NCI-H2227 treated with DMSO at 0.1 percent for 48 hours (cell line): Measurements from ENCODE around the gene KIF4B.
A peak's percentile ranks its signal among the peaks of the same experiment; 100 is the strongest.
"Not testable (repeated sequence)": the region's sequence is repeated elsewhere in the genome, so short reads cannot be mapped to it uniquely, and the experiment has no call there.

Experiments
- DNase-seq: peaks from one replicate; lab custom pipeline; 2025; lab: John Stamatoyannopoulos, UW

KIF4B gene, protein sequence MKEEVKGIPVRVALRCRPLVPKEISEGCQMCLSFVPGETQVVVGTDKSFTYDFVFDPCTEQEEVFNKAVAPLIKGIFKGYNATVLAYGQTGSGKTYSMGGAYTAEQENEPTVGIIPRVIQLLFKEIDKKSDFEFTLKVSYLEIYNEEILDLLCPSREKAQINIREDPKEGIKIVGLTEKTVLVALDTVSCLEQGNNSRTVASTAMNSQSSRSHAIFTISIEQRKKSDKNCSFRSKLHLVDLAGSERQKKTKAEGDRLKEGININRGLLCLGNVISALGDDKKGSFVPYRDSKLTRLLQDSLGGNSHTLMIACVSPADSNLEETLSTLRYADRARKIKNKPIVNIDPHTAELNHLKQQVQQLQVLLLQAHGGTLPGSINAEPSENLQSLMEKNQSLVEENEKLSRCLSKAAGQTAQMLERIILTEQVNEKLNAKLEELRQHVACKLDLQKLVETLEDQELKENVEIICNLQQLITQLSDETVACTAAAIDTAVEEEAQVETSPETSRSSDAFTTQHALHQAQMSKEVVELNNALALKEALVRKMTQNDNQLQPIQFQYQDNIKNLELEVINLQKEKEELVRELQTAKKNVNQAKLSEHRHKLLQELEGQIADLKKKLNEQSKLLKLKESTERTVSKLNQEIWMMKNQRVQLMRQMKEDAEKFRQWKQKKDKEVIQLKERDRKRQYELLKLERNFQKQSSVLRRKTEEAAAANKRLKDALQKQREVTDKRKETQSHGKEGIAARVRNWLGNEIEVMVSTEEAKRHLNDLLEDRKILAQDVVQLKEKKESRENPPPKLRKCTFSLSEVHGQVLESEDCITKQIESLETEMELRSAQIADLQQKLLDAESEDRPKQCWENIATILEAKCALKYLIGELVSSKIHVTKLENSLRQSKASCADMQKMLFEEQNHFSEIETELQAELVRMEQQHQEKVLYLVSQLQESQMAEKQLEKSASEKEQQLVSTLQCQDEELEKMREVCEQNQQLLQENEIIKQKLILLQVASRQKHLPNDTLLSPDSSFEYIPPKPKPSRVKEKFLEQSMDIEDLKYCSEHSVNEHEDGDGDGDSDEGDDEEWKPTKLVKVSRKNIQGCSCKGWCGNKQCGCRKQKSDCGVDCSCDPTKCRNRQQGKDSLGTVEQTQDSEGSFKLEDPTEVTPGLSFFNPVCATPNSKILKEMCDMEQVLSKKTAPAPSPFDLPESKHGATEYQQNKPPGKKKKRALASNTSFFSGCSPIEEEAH

DNA sequence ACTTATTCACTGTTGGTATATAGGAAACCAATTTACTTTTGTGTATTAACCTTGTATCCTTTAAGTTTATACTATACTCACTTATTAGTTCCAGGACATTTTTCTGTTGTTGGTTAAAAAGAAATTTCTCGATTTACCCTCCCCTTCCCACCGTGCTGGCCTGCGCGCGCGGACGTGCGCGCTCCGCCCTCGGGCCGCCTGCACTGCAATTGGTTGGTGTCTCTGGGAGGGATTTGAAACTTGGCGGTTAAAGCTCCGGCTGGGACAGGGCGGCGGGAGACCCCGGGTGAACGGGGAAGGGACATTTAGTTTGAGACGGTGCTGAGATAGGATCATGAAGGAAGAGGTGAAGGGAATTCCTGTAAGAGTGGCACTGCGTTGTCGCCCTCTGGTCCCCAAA, at the start of gene KIF4B:
Gene KIF4B, plus strand, starts transcription at position 230 of the 400 bp plus-strand sequence. Its CDS starts 105 bp downstream, at position 335.
- no peak for DNase-seq

DNA sequence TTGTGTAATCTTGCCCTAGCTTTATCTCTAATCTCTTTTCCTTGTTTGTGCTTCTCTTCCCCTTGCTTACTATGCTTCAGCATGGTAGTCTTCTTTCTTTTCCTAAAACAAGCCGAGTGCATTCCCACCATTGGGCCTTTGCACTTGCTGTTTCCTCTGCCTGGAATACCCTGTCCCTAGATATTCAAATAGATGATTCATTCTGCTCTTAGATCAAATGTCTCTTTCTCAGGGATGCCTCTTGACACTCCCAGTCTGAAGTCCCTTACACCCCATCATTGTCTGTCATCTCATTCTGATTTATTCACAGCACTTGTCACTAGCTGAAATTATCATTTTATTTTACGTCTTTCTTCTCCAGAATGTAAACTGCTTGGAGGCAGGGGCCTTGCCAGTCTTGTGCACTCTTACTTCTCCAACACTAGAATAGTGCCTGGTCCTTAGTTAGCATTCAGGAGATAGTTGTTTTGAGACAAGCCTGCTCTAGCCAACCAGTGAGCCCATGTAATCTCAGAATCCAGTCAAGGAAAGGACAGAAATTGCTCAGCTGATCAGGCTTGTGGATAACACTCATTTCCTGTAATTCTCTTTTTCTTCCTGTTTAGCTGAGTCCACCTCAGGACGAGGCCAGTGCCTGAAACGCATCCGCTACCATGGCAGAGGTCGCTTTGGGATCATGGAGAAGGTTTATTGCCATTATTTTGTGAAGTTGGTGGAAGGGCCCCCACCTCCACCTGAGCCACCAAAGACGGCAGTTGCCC, 47.3 kb upstream of the KIF4B start:
- DNase-seq = no peak

DNA sequence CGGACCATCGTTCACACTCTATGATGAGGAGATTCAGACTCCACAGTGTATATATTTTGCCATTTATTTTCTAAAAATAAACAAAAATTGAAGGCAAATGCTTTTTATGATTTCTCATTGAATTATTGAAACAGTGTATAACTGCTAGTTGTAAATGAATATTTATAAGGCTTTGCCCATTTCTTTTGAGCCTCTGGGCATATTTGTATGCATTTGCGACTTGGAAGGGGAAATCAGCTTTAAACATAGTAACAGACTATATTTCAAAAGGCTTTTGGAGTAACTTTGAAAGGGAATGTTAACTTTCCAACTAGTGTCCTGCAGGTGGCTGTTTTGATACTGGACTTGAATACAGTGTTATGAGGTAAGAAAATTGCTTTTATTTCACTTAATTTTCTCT, 46.7 kb upstream of the KIF4B start:
- no peak for DNase-seq

DNA sequence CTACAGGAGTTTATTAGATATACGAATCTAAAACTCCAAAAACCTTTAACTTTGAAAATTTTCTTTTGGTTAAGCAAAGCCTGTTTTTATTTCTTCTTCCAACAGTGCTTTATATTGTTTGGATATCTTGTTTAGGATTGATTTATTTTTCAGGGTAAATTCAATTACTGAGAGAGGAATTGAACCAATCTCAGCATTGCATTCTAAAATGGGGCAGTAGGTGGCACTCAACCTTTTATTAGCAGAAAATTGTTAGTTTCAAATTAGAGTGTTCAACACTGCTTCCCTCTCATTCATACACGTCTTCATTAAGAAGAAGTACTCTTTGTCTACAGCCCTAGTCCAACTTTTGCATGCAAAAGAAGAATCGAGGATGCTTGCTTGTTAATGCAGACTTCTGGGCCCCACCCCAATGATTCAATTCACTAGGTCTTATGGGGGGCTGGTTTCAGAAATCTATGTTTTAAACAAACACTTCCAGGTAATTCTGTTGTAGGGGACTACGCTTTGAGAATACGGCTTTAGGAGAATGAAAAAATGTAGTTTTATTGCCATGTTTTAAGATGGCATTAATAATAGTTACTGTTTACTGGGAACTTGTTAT, 46.0 kb upstream of the KIF4B start:
- DNase-seq = no peak

DNA sequence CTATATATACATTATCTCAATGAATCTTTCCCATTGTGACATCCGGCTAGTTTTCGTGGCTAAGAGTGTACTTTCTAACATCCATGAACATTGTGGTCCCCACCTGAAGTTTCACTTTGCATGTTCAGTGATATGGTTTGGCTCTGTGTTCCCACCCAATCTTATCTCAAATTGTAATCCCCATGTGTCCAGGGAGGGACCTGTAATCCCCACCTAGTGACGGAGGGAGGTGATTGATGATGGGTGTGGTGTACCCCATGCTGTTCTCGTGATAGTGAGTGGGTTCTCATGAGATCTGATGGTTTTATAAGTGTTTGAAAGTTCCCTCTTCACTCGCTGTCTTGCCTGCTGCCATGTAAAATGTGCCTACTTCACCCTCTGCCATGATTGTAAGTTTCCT, 44.6 kb upstream of the KIF4B start:
- no peak for DNase-seq

DNA sequence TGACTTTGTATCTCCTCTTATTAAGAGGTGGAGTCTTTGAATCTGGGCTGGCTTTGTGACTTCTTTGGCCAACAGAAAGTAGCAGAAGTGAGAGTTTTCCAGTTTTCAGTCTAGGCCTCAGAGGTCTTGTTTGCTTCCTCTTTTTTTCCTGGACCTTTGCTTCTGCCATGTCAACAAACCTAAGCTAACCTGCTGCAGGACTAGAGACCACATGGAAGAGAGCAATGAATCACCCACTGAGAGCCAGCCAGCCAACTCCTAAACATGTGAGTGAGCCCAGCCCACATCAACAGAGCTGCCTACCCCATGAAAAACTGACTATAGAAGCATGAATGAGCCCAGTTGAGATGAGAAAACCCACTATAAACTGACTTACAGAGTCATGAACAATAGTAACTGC, 42.8 kb upstream of the KIF4B start:
- DNase-seq = no peak

DNA sequence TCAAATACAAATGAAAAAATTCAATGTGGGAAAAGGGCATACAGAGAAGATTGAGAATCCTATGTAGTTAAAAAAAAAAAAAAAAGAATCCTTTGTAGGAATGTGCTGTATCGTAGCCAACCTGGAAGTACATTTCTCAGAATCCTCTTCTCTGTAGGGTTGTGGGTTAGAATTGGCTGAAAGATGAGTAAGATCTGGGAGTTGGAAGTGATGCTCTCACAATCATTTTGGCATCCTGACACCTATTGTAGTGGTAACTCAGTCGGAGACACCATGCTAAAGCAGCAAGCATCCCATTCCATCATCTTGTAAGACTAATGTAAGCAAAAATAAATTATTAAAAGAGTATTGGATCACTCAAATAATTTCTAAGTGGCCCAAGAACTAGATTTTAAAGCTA, 42.1 kb upstream of the KIF4B start:
- DNase-seq = no peak

DNA sequence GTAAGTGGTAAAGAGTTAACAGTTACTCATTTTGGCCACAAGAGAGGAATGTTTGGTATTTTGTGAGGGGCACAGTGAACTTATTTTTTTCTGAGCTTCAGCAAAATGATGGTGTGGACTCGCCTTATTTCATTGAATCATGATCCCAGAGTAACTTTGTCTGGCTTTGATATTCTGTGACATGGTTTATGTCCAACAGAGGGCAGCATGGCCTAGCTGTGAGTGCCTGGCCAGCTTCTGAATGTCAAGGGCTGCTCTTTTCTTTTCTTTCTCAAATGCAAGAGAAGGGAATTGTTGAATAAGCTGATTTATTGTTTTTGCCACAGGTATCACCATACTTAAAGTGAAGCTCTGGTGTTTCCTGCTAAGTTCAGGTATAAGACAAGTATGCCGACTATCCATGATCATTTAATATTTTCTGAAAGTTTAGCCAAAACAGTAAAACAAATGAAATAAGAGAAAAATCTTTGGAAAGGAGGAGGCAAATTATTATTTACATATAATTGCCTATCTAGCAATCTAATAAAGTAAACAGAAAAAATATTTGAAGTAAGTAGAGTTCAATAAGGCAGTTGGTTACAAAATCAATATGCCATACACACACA, 41.0 kb upstream of the KIF4B start:
- peak; percentile 39 for DNase-seq

DNA sequence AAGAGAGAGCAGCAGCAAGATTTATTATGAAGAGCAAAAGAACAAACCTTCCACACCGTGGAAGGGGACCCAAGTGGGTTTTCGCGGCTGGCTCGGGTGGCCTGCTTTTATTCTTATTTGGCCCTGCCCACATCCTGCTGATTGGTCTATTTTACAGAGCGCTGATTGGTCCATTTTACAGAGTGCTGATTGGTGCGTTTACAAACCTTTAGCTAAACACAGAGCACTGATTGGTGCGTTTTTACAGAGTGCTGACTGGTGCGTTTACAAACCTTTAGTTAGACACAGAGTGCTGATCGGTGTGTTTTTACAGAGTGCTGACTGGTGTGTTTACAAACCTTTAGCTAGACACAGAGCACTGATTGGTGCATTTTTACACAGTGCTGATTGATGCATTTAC, 37.5 kb upstream of the KIF4B start:
- DNase-seq = not testable (repeated sequence)

DNA sequence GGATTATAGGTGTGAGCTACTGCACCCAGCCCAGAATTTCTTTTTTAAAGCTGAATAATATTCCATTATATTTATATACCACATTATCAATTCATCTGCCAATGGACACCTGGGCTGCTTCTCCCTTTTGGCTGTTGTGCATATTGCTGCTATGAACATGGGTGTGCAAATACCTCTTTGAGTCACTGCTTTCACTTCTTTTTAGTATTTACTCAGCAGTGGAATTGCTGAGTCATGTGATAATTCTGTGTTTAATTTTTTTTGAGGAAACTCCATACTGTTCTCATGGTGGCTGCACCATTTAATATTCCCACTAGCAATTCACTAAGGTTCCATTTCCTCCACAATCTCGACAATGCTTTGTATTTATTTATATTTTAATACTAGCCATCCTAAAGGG, 36.1 kb upstream of the KIF4B start:
- no peak for DNase-seq

DNA sequence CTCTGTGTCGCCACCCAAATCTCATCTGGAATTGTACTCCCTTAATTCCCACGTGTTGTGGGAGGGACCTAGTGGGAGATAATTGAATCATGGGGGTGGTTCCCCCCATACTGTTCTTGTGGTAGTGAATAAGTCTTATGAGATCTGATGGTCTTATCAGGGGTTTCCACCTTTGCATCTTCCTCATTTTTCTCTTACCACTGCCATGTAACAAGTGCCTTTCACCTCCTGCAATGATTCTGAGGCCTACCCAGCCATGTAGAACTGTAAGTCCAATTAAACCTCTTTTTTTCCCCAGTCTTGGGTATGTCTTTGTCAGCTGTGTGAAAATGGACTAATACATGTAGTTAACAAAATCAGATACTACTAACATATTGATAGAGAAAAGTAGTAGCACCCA, 35.3 kb upstream of the KIF4B start:
- DNase-seq = not testable (repeated sequence)

DNA sequence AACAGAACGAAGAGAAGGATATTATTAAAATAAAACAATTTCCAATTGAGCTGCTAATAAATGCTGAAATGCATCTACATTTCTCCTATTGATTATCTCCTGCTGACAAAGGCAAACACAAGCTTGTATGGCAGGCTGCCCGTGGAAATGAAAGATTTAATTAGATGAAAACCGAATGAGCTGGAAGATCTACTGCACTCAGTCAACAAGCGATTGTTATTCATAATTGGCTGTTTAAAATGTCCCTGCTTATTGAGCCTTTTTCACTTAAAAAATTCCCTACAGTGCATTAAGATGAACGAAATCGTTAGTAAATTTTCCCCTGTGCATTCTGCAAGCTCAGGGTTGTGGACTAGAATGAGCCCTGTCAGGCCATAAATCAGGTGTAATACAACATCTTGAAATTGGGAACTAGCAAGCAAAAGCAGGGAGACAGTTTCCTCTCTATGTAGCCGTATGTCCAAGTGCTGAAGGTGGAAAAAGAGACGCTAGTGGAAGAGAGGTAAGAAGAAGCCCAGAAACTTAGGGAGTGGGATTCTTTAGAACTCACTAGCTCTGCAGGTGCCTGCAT, 28.5 kb upstream of the KIF4B start:
- DNase-seq = no peak

DNA sequence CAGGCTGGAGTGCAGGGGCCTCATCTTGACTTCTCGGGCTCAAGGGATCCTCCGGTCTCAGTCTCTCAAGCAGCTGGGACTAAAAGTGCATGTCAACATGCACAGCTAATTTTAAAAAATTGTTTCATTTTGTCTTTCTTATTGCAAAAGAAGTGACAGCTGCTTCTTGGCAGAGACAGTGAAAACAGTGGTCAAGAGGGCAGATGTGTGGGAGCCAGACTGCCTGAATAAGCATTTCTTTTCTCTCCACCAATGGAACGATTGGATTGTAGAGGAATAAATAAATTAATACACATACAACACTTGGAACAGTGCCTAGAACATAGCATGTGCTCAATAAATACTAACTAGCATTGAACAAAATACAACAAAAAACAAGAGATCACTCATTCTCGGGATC, 27.4 kb upstream of the KIF4B start:
- DNase-seq = no peak

DNA sequence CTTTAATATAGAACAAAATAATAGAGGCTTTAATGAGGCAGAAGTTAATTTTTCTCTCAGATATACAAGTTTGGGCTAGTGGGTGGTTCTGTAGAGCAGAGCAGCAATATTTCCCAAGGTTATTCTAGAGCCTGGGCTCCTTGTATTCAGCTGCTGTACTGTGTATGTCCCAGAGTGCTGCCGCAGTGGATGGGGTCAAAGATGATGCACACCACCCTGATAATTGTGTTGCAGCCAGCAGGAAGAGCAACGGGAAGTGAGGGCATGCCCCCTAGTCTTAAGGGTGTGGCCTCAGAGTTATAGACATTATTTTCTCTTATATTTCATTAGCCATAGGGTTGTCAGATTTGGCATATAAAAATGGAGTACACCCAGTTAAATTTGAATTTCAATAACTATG, 23.9 kb upstream of the KIF4B start:
- DNase-seq = no peak

DNA sequence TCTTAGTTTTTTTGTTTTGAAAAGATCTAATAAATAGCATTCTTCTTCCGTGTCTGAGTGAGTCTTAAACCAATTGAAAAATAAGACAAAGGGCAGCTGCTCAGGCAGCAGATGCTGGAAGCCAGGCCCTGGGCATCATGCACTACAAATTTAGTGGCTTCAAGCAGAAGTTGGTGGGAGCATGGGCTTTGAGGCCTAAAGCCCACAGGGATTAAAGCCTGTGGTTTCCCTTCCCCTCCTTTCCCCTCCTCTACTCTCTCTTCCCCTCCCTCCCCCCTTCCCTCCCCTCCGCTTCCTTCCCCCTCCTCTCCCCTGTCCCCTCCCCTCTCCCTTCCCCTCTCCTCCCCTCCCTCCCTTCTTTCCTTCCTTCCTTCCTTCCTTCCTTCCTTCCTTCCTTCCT, 20.1 kb upstream of the KIF4B start:
- DNase-seq = no peak

DNA sequence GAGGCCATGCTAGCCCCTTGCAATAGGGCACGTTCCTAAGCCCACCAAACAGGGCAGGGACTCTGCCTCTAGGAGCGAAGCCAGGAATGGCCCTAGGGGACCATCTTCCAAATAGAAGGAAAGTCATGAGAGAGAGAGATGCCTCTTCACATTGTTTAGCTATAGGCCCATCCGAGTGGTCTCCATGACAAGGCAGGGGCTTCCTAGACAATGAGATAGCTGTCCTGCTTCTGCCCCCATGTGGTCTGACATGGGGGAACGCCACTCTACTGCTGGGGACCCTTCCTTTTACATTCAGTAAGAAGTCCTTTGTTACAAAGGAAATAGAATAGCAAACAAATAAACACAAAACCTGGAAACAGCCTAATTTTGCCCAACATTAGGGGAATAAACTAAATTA, 17.9 kb upstream of the KIF4B start:
- no peak for DNase-seq

DNA sequence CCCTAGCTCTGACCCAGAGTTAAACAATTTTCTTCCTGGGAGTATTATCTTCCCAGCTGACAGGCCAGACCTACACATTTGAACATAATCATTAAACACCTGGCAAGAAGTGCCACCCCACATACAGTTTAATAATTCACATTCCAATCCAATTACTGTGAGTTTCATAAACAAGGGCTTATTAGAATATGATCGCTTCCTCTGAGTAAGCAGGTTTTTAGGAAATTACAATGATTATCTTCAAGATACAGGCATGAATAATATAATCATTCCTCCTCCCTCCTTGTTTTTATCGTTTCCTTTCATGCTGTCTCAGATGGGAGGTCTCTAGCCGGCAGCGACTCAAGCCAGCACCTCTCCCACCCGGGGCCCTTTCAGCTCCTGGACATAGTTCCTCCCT, 15.8 kb upstream of the KIF4B start:
- no peak for DNase-seq

DNA sequence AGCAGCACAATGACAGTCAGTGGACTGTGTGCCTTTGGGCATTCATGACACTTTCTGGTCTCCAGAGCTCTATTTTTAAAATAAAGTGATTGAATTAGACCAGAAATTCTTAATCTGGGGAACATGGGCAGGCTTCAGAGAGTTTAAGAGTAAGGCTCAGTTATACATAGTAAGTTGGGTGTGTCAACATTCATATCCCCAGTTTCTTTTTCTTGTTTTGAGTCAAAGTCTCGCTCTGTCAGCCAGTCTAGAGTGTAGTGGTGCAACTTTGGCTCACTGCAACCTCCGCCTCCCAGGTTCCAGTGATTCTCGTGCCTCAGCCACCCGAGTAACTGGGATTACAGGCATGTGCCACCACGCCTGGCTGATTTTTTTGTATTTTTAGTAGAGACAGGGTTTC, 13.7 kb upstream of the KIF4B start:
- DNase-seq = no peak

DNA sequence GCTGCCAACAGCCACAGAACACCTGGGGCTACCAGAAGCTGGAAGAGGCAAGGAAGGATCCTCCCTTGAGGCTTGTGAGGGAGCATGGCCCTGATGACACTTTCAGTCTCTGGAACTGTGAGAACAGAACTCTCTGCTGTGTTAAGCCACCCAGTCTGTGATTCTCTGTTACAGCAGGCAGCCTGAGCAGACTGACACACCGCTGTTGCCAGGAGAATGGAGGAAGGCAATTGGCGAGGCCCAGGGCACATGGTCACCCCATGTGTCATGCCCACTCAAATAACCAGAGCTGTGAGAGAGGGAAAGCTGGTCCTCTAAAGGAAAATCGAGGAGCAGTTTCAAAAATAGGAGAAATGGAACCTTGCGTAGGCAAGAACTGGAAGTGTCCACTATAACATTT, 12.0 kb upstream of the KIF4B start:
- DNase-seq = no peak

DNA sequence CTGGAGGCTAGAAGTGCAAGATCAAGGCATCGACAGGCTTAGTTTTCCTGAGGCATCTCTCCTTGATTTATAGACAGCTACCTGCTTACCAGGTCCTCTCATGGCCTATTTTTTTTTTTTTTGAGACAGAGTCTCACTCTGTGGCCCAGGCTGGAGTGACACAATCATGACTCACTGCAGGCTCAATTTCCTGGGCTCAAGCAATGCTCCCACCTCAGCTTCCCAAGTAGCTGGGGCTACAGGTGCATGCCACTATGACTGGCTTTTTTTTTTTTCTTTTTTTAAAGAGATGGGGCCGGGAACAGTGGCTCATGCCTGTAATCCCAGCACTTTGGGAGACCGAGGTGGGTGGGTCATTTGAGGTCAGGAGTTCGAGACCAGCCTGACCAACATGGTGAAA, 10.8 kb upstream of the KIF4B start:
- DNase-seq = not testable (repeated sequence)
